ENCODE measurements around the gene CACFD1.
"Not testable (repeated sequence)": the region's sequence is repeated elsewhere in the genome, so short reads cannot be mapped to it uniquely, and the experiment has no call there.

The CACFD1 gene

GRCh38 chr9:133440874-133441273, 18.9 kb upstream of the CACFD1 start:
- Histone ChIP-seq H3K27me3 (ENCODE audit: insufficient read depth, low read length) (no peaks in the 10 kb centered on the region), H3K4me1 (ENCODE audit: control insufficient read depth, insufficient read depth, low read length, unreplicated experiment) (no peaks in the 10 kb centered on the region), H2AFZ (ENCODE audit: low read length, unreplicated experiment) (no peak overlapping the region), H3K4me3 (ENCODE audit: low read depth, low read length) (no peak overlapping the region), H3K36me3 (ENCODE audit: insufficient read depth, low read length) (no peaks in the 10 kb centered on the region), H3K79me2 (ENCODE audit: control insufficient read depth, insufficient read depth, low read length, unreplicated experiment) (no peaks in the 10 kb centered on the region), H3K27ac (ENCODE audit: low read depth, low read length) (no peak overlapping the region)

- Histone ChIP-seq H3K4me3 (ENCODE audit: low read depth, low read length) (no peak overlapping the region), H3K4me1 (ENCODE audit: control insufficient read depth, insufficient read depth, low read length, unreplicated experiment) (no peaks in the 10 kb centered on the region), H2AFZ (ENCODE audit: low read length, unreplicated experiment) (no peak overlapping the region), H3K27ac (ENCODE audit: low read depth, low read length) (no peak overlapping the region), H3K27me3 (ENCODE audit: insufficient read depth, low read length) (no peaks in the 10 kb centered on the region), H3K36me3 (ENCODE audit: insufficient read depth, low read length) (no peaks in the 10 kb centered on the region), H3K79me2 (ENCODE audit: control insufficient read depth, insufficient read depth, low read length, unreplicated experiment) (no peaks in the 10 kb centered on the region)
These were observed 18.2 kb upstream of the CACFD1 start for GRCh38 chr9:133441571-133441970.

GRCh38 chr9:133443248-133443647, 16.5 kb upstream of the CACFD1 start:
- Histone ChIP-seq H3K4me1 (ENCODE audit: control insufficient read depth, insufficient read depth, low read length, unreplicated experiment) (no peaks in the 10 kb centered on the region), H2AFZ (ENCODE audit: low read length, unreplicated experiment) (no peak overlapping the region), H3K79me2 (ENCODE audit: control insufficient read depth, insufficient read depth, low read length, unreplicated experiment) (no peaks in the 10 kb centered on the region), H3K27ac (ENCODE audit: low read depth, low read length) (no peak overlapping the region), H3K36me3 (ENCODE audit: insufficient read depth, low read length) (no peaks in the 10 kb centered on the region), H3K27me3 (ENCODE audit: insufficient read depth, low read length) (no peaks in the 10 kb centered on the region), H3K4me3 (ENCODE audit: low read depth, low read length) (no peak overlapping the region)

GRCh38 chr9:133443982-133444381, 15.8 kb upstream of the CACFD1 start:
- Histone ChIP-seq H3K36me3 (ENCODE audit: insufficient read depth, low read length) (no peaks in the 10 kb centered on the region), H3K27me3 (ENCODE audit: insufficient read depth, low read length) (no peaks in the 10 kb centered on the region), H2AFZ (ENCODE audit: low read length, unreplicated experiment) (no peak overlapping the region), H3K27ac (ENCODE audit: low read depth, low read length) (no peak overlapping the region), H3K4me1 (ENCODE audit: control insufficient read depth, insufficient read depth, low read length, unreplicated experiment) (no peaks in the 10 kb centered on the region), H3K79me2 (ENCODE audit: control insufficient read depth, insufficient read depth, low read length, unreplicated experiment) (no peaks in the 10 kb centered on the region), H3K4me3 (ENCODE audit: low read depth, low read length) (no peak overlapping the region)

- no peaks in the 10 kb centered on the region for H3K36me3 ChIP-seq (ENCODE audit: insufficient read depth, low read length)
- H3K4me3 ChIP-seq (ENCODE audit: low read depth, low read length) = no peak overlapping the region
- no peak overlapping the region for H2AFZ ChIP-seq (ENCODE audit: low read length, unreplicated experiment)
- H3K4me1 ChIP-seq (ENCODE audit: control insufficient read depth, insufficient read depth, low read length, unreplicated experiment) = no peaks in the 10 kb centered on the region
- H3K27me3 ChIP-seq (ENCODE audit: insufficient read depth, low read length) = no peaks in the 10 kb centered on the region
- no peaks in the 10 kb centered on the region for H3K79me2 ChIP-seq (ENCODE audit: control insufficient read depth, insufficient read depth, low read length, unreplicated experiment)
- H3K27ac ChIP-seq (ENCODE audit: low read depth, low read length) = no peak overlapping the region
These were observed 14.3 kb upstream of the CACFD1 start for GRCh38 chr9:133445293-133445969.

- H3K4me1 ChIP-seq (ENCODE audit: control insufficient read depth, insufficient read depth, low read length, unreplicated experiment) = no peaks in the 10 kb centered on the region
These were observed 11.2 kb upstream of the CACFD1 start for GRCh38 chr9:133448487-133448972.

GRCh38 chr9:133449760-133450159, 10.0 kb upstream of the CACFD1 start:
- Histone ChIP-seq H3K4me1 (ENCODE audit: control insufficient read depth, insufficient read depth, low read length, unreplicated experiment) (no peaks in the 10 kb centered on the region), H3K36me3 (ENCODE audit: insufficient read depth, low read length) (no peaks in the 10 kb centered on the region), H3K4me3 (ENCODE audit: low read depth, low read length) (no peak overlapping the region), H3K79me2 (ENCODE audit: control insufficient read depth, insufficient read depth, low read length, unreplicated experiment) (no peaks in the 10 kb centered on the region), H3K27ac (ENCODE audit: low read depth, low read length) (no peak overlapping the region), H3K27me3 (ENCODE audit: insufficient read depth, low read length) (no peaks in the 10 kb centered on the region), H2AFZ (ENCODE audit: low read length, unreplicated experiment) (no peak overlapping the region)

More at GRCh38 chr9:133448487-133448972, 11.2 kb upstream of the CACFD1 start:
- no peak overlapping the region for H2AFZ ChIP-seq (ENCODE audit: low read length, unreplicated experiment)
- H3K27ac ChIP-seq (ENCODE audit: low read depth, low read length) = no peak overlapping the region
- H3K36me3 ChIP-seq (ENCODE audit: insufficient read depth, low read length) = no peaks in the 10 kb centered on the region
- no peak overlapping the region for H3K4me3 ChIP-seq (ENCODE audit: low read depth, low read length)
- H3K79me2 ChIP-seq (ENCODE audit: control insufficient read depth, insufficient read depth, low read length, unreplicated experiment) = no peaks in the 10 kb centered on the region
- no peaks in the 10 kb centered on the region for H3K27me3 ChIP-seq (ENCODE audit: insufficient read depth, low read length)

GRCh38 chr9:133451865-133452264, 7.9 kb upstream of the CACFD1 start:
- H3K79me2 ChIP-seq (ENCODE audit: control insufficient read depth, insufficient read depth, low read length, unreplicated experiment); H3K4me1 ChIP-seq (ENCODE audit: control insufficient read depth, insufficient read depth, low read length, unreplicated experiment); H3K36me3 ChIP-seq (ENCODE audit: insufficient read depth, low read length); H3K27me3 ChIP-seq (ENCODE audit: insufficient read depth, low read length); H3K4me3 ChIP-seq (ENCODE audit: low read depth, low read length); H3K27ac ChIP-seq (ENCODE audit: low read depth, low read length); H2AFZ ChIP-seq (ENCODE audit: low read length, unreplicated experiment): not testable (repeated sequence)

- Histone ChIP-seq H3K4me3 (ENCODE audit: low read depth, low read length) (no peak overlapping the region), H3K27ac (ENCODE audit: low read depth, low read length) (no peak overlapping the region), H3K36me3 (ENCODE audit: insufficient read depth, low read length) (no peaks in the 10 kb centered on the region), H3K27me3 (ENCODE audit: insufficient read depth, low read length) (no peaks in the 10 kb centered on the region), H3K79me2 (ENCODE audit: control insufficient read depth, insufficient read depth, low read length, unreplicated experiment) (no peaks in the 10 kb centered on the region), H3K4me1 (ENCODE audit: control insufficient read depth, insufficient read depth, low read length, unreplicated experiment) (no peaks in the 10 kb centered on the region), H2AFZ (ENCODE audit: low read length, unreplicated experiment) (no peak overlapping the region)
These were observed 7.2 kb upstream of the CACFD1 start for GRCh38 chr9:133452562-133452961.

GRCh38 chr9:133453651-133454050, 6.1 kb upstream of the CACFD1 start:
- Histone ChIP-seq H3K27ac (ENCODE audit: low read depth, low read length) (no peak overlapping the region), H3K27me3 (ENCODE audit: insufficient read depth, low read length) (no peaks in the 10 kb centered on the region), H2AFZ (ENCODE audit: low read length, unreplicated experiment) (no peak overlapping the region), H3K79me2 (ENCODE audit: control insufficient read depth, insufficient read depth, low read length, unreplicated experiment) (no peaks in the 10 kb centered on the region), H3K4me1 (ENCODE audit: control insufficient read depth, insufficient read depth, low read length, unreplicated experiment) (no peaks in the 10 kb centered on the region), H3K4me3 (ENCODE audit: low read depth, low read length) (no peak overlapping the region), H3K36me3 (ENCODE audit: insufficient read depth, low read length) (no peaks in the 10 kb centered on the region)

- H3K4me3 ChIP-seq (ENCODE audit: low read depth, low read length) = no peak overlapping the region
- no peak overlapping the region for H3K27ac ChIP-seq (ENCODE audit: low read depth, low read length)
- H2AFZ ChIP-seq (ENCODE audit: low read length, unreplicated experiment) = no peak overlapping the region
- H3K27me3 ChIP-seq (ENCODE audit: insufficient read depth, low read length) = no peaks in the 10 kb centered on the region
- H3K4me1 ChIP-seq (ENCODE audit: control insufficient read depth, insufficient read depth, low read length, unreplicated experiment) = peaks cover 6% of the 10 kb centered on the region
- no peaks in the 10 kb centered on the region for H3K36me3 ChIP-seq (ENCODE audit: insufficient read depth, low read length)
- H3K79me2 ChIP-seq (ENCODE audit: control insufficient read depth, insufficient read depth, low read length, unreplicated experiment) = no peaks in the 10 kb centered on the region
These were observed 5.5 kb upstream of the CACFD1 start for GRCh38 chr9:133454325-133454724.

Measured in ACC112 (cell line).